Activated naive CD8-positive, alpha-beta T cell treated with anti-CD3 and anti-CD28 coated beads, Interleukin-2, amount 50 U/mL, for 24 hours (primary cell): Measurements from ENCODE around the gene GGT1.
A peak's percentile ranks its signal among the peaks of the same experiment; 100 is the strongest.
"Not testable (repeated sequence)": the region's sequence is repeated elsewhere in the genome, so short reads cannot be mapped to it uniquely, and the experiment has no call there.

Experiments
- ATAC-seq: fragments of 150-1000 bp; cut with Tn5 transposase; one replicate; pipeline ENCODE4 v1.10.0; 2021
- DNase-seq: peaks from one replicate; pipeline ENCODE4 v3.0.0; 2021
- H3K27ac Mint-ChIP-seq: one replicate; pipeline ENCODE4 v1.8.0; 2021; ENCODE audit warnings: mild to moderate bottlenecking, mixed read lengths
- H3K27me3 Mint-ChIP-seq: one replicate; pipeline ENCODE4 v1.8.0; 2021; ENCODE audit warnings: mixed read lengths
- H3K36me3 Mint-ChIP-seq: one replicate; pipeline ENCODE4 v1.8.0; 2021; ENCODE audit warnings: low read depth, mixed read lengths
- H3K4me1 Mint-ChIP-seq: one replicate; pipeline ENCODE4 v1.8.0; 2021; ENCODE audit warnings: mixed read lengths
- H3K4me3 Mint-ChIP-seq: one replicate; pipeline ENCODE4 v1.8.0; 2021; ENCODE audit warnings: mild to moderate bottlenecking, moderate library complexity, mixed read lengths
- H3K9me3 Mint-ChIP-seq: one replicate; pipeline ENCODE4 v1.8.0; 2021; ENCODE audit warnings: mixed read lengths

The GGT1 gene

DNA sequence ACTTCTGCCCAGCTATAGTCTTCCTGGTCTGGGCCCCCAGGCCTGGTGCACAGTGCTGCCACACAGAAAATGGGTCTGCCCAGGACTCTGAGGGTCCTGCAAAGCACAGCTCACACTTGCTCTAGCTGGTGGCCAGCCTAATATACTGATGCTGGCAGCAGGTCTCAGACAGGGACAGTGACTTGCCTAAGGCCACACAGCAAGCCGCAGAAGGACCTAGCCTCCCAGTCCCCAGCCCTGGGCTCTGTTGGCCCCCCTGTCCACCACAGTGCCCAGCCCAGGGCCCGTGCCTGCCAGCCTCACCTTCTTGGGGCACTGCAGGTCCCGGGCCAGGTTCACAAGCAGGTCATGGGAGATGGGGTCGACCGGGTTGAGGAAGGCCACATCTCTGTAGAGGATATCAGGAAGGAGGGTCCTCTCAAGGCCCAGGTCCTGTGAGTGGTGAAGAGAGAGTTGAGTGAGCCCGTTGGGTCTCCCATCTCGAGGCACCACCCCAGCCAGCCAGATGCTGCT, 13.4 kb upstream of the GGT1 start:
- ATAC-seq = no peak
- H3K9me3 Mint-ChIP-seq = no peaks in the 10 kb centered on the region
- peaks cover 5% of the 10 kb centered on the region for H3K4me1 Mint-ChIP-seq
- no peak for DNase-seq
- H3K27me3 Mint-ChIP-seq = peaks cover 10% of the 10 kb centered on the region
- H3K27ac Mint-ChIP-seq = no peak overlapping the region
- no peaks in the 10 kb centered on the region for H3K36me3 Mint-ChIP-seq
- no peak overlapping the region for H3K4me3 Mint-ChIP-seq

DNA sequence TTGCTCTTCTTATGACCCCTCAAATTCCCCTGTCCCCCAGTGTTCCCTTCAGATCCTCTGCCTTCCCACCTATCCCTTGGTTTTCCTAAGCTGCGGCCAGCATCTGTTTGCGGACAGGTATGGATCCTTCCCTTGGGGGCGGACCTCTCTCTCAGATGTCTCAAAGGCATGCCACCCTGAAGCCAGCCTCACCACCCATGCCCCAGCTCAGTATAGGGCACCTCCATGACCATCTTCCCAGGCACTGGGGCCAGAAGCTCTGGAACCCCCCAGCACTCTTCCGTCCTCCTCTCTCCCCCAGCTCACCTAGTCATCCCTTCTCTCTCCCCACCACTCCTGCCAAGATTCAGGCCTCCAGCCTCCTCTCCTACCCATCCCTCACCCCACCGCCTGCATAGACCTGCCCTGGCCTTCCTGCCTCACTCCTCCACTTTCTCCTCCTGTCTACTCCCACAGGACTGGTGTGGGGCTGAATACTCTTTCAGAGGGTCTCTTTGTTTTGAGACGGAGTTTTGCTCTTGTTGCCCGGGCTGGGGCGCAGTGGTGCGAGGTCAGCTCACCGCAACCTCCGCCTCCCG, 12.3 kb upstream of the GGT1 start:
- peaks cover 10% of the 10 kb centered on the region for H3K27me3 Mint-ChIP-seq
- DNase-seq (no peak), ATAC-seq (no peak)
- H3K36me3 Mint-ChIP-seq = no peaks in the 10 kb centered on the region
- H3K4me3 Mint-ChIP-seq = no peak overlapping the region
- H3K9me3 Mint-ChIP-seq = no peaks in the 10 kb centered on the region
- peaks cover 5% of the 10 kb centered on the region for H3K4me1 Mint-ChIP-seq
- H3K27ac Mint-ChIP-seq = no peak overlapping the region

DNA sequence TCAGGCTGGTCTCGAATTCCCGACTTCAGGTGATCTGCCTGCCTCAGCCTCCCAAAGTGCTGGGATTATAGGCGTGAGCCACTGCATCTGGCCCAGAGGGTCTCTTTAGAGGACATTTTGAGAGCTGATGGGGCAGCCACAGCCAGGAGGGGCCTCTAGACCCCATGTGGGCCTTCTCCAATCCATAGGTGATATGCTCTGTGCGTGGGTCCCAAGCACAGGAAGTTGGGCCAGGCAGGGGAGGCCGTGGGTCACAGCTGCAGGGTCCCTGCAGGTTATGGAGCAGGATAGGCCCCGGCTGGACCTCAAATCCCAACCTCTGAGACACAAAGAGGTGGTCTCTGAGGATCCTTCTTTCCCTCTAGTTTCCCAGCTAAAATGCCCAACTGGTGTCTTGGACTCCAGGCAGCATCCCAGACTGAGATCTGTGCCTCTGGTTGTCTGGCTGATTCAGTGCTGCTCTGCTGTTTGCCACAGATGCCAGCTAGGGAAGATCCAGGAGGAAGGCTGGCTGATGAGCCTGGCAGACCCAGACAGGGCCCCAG, 11.6 kb upstream of the GGT1 start:
- no peak overlapping the region for H3K27ac Mint-ChIP-seq
- peaks cover 5% of the 10 kb centered on the region for H3K4me1 Mint-ChIP-seq
- H3K4me3 Mint-ChIP-seq = no peak overlapping the region
- no peaks in the 10 kb centered on the region for H3K36me3 Mint-ChIP-seq
- peaks cover 10% of the 10 kb centered on the region for H3K27me3 Mint-ChIP-seq
- no peak for DNase-seq
- ATAC-seq = no peak
- no peaks in the 10 kb centered on the region for H3K9me3 Mint-ChIP-seq

DNA sequence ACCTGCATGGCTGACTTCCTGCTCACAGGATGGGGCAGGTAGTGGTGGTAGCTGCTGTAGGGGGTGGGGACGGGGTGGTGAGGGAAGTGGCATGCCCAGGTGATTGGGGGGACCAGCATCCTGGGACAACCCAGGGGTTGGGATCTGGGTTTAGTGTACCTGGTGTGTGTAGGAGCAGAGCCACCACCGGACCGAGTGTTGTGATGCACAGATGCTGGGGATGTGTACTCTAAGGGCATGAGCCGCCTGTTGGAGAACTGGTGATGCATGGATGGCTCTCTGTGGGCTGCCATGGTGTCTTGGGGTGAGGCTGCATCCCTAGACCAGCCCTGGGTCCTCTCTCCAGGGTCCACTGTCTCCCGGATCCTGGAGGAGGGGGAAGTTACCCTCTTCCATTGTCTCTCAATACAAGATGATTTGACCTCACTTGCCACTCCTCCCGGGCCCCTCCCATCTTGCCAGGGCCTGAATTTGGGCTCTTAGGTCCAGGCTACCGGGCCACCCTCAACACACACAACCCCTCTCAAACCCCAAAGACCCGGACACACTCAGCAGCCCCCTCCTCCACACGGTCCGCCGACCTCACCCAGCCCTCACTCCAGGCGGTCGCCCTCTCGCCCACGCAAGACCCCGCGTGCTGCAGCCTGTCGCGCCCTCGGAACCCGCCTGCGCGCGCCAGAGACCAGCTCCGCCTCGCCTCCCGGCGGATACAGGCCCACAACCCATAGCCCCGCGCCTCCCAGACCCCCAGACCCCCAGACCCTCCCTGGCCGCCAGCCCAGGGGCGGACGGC, 10.7 kb upstream of the GGT1 start:
- Mint-ChIP-seq H3K36me3 (no peaks in the 10 kb centered on the region), H3K4me1 (peaks cover 5% of the 10 kb centered on the region), H3K4me3 (peak overlapping the region; percentile 71), H3K27ac (no peak overlapping the region), H3K9me3 (no peaks in the 10 kb centered on the region), H3K27me3 (peaks cover 10% of the 10 kb centered on the region)
- no peak for DNase-seq
- ATAC-seq = peak; percentile 4

DNA sequence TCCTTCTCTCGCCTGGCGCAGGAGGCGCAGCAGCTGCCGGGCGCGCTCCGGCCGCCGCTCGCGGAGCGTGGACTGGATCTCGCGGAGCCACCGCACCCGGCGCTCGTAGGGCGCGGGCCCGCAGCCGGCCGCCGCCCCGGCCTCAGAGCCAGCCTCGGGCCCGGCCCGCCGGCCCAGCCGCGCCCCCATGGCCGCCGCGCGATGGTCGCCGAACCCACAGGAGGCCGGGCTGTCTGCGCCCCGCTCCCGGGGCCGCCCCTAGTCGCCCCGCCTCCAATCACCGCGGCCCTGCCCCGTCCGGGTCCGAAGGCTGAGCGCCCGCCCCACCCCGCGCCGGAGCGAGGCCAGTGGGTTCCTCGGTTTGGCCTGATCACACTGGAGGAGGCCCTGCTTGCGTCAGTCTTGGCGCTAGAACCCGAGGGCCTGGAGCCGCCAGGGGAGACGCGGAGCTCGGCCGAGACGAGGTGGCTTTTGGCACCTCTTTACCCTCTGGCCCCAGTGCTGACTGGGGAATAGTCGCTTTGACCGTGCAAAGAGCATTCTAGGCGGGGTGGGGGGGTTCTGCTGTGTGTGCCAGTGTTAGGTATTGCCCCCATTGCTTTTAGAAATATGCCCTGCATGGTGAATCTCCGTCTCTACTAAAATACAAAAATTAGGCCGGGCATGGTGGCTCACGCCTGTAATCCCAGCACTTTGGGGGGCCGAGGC, 10.0 kb upstream of the GGT1 start, which contains the start of gene LRRC75B:
Gene LRRC75B, minus strand, starts transcription at position 223 of the 708 bp plus-strand sequence. Its CDS starts 34 bp downstream, at position 189.
- Mint-ChIP-seq H3K4me1 (peaks cover 5% of the 10 kb centered on the region), H3K27ac (no peak within 1 kb of the TSS), H3K4me3 (peak within 1 kb of the TSS; percentile 71), H3K36me3 (no peaks in the 10 kb centered on the region), H3K9me3 (no peaks in the 10 kb centered on the region), H3K27me3 (peaks cover 10% of the 10 kb centered on the region)
- ATAC-seq = peak; percentile 76
- DNase-seq = peak; percentile 55

DNA sequence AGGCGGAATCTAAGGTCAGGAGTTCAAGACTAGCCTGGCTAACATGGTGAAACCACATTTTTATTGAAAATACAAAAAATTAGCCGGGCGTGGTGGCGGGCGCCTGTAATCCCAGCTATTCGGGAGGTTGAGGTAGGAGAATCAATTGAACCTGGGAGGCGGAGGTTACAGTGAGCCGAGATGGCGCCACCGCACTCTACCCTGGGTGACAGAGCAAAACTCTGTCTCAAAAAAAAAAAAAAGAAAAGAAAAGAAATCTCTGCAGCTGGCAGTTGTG, 9.5 kb upstream of the GGT1 start:
- not testable (repeated sequence) for H3K9me3 Mint-ChIP-seq, H3K36me3 Mint-ChIP-seq, ATAC-seq, DNase-seq, H3K4me1 Mint-ChIP-seq, H3K27ac Mint-ChIP-seq
- H3K4me3 Mint-ChIP-seq = peak overlapping the region; percentile 49
- peaks cover 10% of the 10 kb centered on the region for H3K27me3 Mint-ChIP-seq

DNA sequence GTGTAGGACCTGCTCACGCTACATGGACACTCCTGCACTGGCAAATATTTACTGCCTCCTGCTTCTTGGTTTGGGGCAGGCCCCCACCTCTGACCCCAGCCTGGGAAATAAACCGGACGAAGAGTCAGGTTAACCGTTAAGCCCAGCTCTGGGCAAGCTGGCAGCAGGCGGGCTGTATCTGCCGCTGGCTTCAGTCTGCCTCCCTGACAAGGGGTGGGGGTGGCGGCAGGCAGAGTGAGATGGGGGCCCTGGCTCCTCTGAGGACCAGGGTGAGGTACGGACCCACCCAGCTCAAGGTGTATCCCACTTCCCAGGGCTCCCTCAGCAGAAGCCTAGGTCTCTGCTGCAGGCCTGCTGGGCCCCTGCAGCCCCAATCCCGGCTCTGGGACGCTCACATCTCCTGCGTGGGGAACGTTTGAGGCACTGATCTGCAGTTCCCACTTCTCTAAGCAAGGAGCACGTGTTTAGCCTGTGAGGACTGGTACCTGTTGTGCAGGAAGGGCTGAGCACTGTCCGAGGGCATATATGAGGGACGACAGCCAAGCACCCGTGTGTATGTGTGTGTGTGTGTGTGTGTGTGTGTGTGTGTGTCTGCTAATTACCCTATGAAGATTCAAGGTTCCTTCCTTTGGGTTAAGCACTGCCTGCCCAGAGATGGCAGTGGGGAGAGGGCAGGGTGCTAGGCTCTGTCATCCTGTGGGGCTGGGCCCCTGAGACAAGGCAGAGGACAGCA, 9.0 kb upstream of the GGT1 start:
- no peaks in the 10 kb centered on the region for H3K9me3 Mint-ChIP-seq
- no peak overlapping the region for H3K4me3 Mint-ChIP-seq
- ATAC-seq (no peak), DNase-seq (no peak)
- H3K27me3 Mint-ChIP-seq = peaks cover 10% of the 10 kb centered on the region
- H3K4me1 Mint-ChIP-seq = peaks cover 5% of the 10 kb centered on the region
- no peaks in the 10 kb centered on the region for H3K36me3 Mint-ChIP-seq
- no peak overlapping the region for H3K27ac Mint-ChIP-seq

DNA sequence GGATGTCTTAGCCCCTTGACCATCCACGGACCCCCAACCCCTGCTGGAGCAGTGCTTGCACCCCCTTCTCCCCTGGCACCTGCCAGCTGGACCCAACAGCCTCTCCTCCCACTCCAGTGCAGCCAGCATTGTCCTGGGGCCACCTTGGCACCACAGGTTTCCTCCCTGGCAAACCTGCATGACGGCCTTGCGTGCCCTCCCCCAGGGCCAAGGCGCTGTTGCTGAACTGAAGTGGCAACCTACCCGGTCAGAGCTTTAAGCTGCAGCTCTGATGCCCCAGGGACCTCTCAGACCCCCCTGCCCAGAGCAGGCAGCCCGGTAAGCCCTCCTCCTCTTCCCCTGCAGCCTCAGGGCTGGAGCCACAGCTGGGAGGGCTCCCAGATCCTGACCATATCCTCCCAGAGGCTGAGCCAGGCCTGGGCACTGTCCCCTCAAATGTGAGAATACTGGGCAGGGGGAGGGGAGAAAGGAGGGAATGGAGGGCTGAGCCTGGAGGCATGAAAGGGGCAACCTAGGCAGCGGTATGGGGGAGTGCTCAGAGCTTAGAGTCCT, 8.3 kb upstream of the GGT1 start:
- Mint-ChIP-seq H3K36me3 (no peaks in the 10 kb centered on the region), H3K9me3 (no peaks in the 10 kb centered on the region), H3K4me1 (peaks cover 5% of the 10 kb centered on the region), H3K27me3 (peaks cover 10% of the 10 kb centered on the region), H3K27ac (no peak overlapping the region), H3K4me3 (no peak overlapping the region)
- DNase-seq (no peak), ATAC-seq (no peak)

DNA sequence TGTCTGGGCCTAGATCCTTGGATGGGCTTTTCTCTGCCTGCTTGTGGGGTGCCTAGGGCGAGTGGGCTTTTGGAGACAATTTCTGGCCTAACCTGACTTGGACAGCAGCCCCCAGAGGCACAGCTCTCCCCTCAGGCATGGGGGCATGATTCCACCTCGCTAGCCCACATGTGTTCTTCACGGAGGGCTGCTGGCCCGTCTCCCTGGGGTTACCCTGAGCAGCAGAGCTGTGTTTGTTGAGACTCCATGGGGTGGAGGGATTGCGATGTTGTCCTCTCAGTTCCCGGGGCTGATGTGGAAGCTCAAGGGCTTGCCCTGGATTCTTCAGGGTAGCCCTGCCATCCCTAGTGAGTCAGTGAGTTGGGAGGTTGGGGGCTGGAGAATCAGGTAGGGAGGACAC, 7.8 kb upstream of the GGT1 start:
- no peaks in the 10 kb centered on the region for H3K9me3 Mint-ChIP-seq
- H3K27me3 Mint-ChIP-seq = peaks cover 10% of the 10 kb centered on the region
- ATAC-seq (no peak), DNase-seq (no peak)
- H3K4me1 Mint-ChIP-seq = peaks cover 5% of the 10 kb centered on the region
- H3K27ac Mint-ChIP-seq = no peak overlapping the region
- H3K4me3 Mint-ChIP-seq = no peak overlapping the region
- H3K36me3 Mint-ChIP-seq = no peaks in the 10 kb centered on the region

DNA sequence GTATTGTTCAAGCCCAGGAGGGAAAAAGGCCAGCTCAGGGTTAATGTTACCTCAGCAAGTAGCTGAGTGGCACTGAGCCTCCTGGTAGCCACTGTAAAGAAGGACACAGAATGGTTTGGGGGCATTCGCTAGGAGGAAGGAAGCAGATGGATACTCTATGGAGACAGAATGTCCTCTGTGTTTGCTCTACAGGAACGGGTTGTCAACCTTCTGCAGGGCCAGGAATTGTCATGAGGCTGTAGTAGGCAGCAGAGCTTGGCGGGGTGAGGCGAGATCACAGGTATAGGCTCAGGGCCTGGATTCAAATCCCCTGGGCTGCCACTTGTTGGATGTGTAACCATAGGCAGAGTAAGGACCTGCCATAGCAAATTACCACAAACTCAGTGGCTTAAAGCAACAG, 7.1 kb upstream of the GGT1 start:
- H3K9me3 Mint-ChIP-seq = no peaks in the 10 kb centered on the region
- no peak overlapping the region for H3K4me3 Mint-ChIP-seq
- H3K27me3 Mint-ChIP-seq = peaks cover 10% of the 10 kb centered on the region
- peaks cover 5% of the 10 kb centered on the region for H3K4me1 Mint-ChIP-seq
- H3K27ac Mint-ChIP-seq = no peak overlapping the region
- H3K36me3 Mint-ChIP-seq = no peaks in the 10 kb centered on the region
- ATAC-seq = no peak
- no peak for DNase-seq

DNA sequence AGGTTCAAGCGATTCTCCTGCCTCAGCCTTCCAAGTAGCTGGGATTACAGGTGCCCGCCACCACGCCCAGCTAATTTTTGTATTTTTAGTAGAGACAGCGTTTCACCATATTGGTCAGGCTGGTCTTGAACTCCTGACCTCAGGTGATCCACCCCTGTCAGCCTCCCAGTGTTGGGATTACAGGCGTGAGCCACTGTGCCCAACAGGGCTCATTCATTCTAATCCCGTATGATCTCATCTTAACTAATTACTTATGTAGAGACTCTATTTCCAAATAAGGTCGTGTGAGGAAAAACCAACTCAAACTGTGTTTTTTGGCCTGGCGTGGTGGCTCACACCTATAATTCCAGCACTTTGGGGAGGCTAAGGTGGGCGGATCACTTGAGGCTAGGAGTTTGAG, 5.9 kb upstream of the GGT1 start:
- not testable (repeated sequence) for H3K9me3 Mint-ChIP-seq, ATAC-seq, H3K27me3 Mint-ChIP-seq, H3K36me3 Mint-ChIP-seq, H3K27ac Mint-ChIP-seq, H3K4me3 Mint-ChIP-seq, H3K4me1 Mint-ChIP-seq, DNase-seq

DNA sequence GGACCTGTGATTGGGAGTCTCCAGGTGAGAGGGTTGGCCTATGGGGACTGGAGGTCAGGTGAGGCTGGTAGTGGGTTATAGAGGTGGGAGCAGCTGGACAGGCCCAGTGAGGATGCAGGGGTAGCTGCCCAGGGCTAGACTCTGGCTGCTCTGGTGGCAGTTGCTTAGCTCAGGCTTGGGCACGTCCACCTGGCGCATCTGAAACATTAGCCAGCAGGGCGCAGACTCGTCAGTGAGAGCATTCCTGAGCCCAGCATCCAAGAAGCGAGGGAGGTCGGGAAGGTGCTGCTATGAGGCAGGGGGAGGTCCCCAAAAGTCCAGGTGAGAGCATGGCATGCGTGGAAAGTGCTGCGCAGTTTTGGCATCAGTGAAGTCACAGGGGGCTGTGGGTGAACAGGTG, 3.5 kb upstream of the GGT1 start:
- DNase-seq (no peak), ATAC-seq (no peak)
- no peaks in the 10 kb centered on the region for H3K27me3 Mint-ChIP-seq
- H3K9me3 Mint-ChIP-seq = no peaks in the 10 kb centered on the region
- H3K4me1 Mint-ChIP-seq = peaks cover 17% of the 10 kb centered on the region
- H3K36me3 Mint-ChIP-seq = no peaks in the 10 kb centered on the region
- H3K4me3 Mint-ChIP-seq = no peak overlapping the region
- H3K27ac Mint-ChIP-seq = peak overlapping the region; percentile 13

DNA sequence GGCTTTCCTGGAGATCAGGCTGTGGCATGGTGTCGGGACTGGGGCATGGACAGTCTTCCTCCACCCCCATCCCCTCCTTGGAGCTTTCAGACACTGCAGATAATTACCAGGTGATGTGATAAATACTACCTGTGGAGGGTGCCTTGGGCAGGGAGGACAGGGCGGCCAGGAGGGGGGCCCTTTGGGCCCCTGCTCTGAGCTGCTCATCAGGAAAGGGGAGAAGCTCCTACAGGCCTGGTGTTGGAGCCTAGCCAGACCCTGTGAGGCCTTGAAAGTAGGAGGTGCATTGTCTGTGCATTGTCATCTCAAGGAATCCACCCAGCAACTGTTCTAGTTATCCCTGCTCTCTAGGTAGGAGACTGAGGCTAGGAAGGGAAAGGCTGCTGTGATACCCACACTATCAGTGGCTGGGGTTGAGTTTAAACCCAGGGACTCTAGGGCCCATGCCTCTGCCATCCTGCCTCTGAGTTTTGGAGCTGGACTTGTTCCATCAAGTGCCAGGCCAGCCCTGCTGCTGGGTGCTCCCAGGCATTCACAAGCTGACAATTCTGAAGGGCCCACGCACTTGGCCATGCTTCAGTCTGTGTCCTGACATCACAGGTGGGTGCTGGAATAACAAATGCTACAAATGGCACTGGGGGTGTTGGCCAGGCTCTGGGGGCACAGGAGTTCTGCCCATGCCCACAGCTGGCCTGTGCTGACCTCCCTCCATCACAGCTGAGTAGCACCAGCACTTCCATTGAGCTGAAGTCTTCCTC, 2.9 kb upstream of the GGT1 start:
- not testable (repeated sequence) for H3K27me3 Mint-ChIP-seq, H3K9me3 Mint-ChIP-seq, ATAC-seq, H3K27ac Mint-ChIP-seq, H3K36me3 Mint-ChIP-seq, DNase-seq, H3K4me3 Mint-ChIP-seq
- H3K4me1 Mint-ChIP-seq = peaks cover 17% of the 10 kb centered on the region
